Adrenal gland (tissue), 5 donors: ENCODE data around the gene MYO10.

ENCODE experiments used
- CTCF ChIP-seq, 6 experiments: fragments of 450-650 bp in 4 of 6; fragments of 200-600 bp in 2 of 6; sonication (generic) in 1 of 6; IDR thresholded peaks; 1 replicate in 5 of 6; 2 replicates in 1 of 6; pipeline versions ENCODE4 v1.5.1 to v1.8.0; 2016 to 2021; ENCODE audit warnings: antibody characterized with exemption in 6 of 6, mild to moderate bottlenecking in 2 of 6, moderate library complexity in 1 of 6
- POLR2A ChIP-seq, 2 donors: fragments of 450-650 bp; IDR thresholded peaks; one replicate each; pipeline ENCODE4 v1.6.1; 2017; ENCODE audit warnings: antibody characterized with exemption in 2 of 2, mild to moderate bottlenecking in 2 of 2, moderate library complexity in 1 of 2
- donor health status: DM: no; HTN: no; CAD: no.

- no peak for TF ChIP-seq POLR2A (IDR thresholded peaks at IDR 0.05)
- no peak for TF ChIP-seq CTCF (IDR thresholded peaks at IDR 0.05)
Observed at GRCh38 chr5:16859346-16859745, 76.7 kb downstream of the MYO10 start.
